Islet of Langerhans (tissue), 1 donor: ENCODE results near the gene FGF10.

Source experiments
- FAIRE-seq: peaks from one replicate; lab custom pipeline; 2011; peaks lifted over from hg19 to GRCh38; lab: Jason Lieb, UNC

FGF10 gene

GRCh38 chr5:44356231-44356630, 33.0 kb downstream of the FGF10 start:
- FAIRE-seq: no peak

GRCh38 chr5:44345871-44346270, 43.3 kb downstream of the FGF10 start:
- FAIRE-seq: no peak

- FAIRE-seq: no peak
These were observed 52.5 kb downstream of the FGF10 start for GRCh38 chr5:44336708-44337107.

- no peak for FAIRE-seq
These were observed 54.6 kb downstream of the FGF10 start for GRCh38 chr5:44334622-44335021.

GRCh38 chr5:44332285-44332971, 56.8 kb downstream of the FGF10 start:
- FAIRE-seq: no peak

GRCh38 chr5:44331471-44332050, 57.7 kb downstream of the FGF10 start:
- FAIRE-seq: no peak

GRCh38 chr5:44329716-44330115, 59.5 kb downstream of the FGF10 start:
- FAIRE-seq: no peak

GRCh38 chr5:44321144-44321725, 68.0 kb downstream of the FGF10 start:
- no peak for FAIRE-seq

GRCh38 chr5:44320188-44320587, 69.0 kb downstream of the FGF10 start:
- FAIRE-seq: no peak

- FAIRE-seq: no peak
These were observed 70.3 kb downstream of the FGF10 start for GRCh38 chr5:44318883-44319282.

GRCh38 chr5:44312374-44312773, 76.8 kb downstream of the FGF10 start:
- FAIRE-seq: no peak

- no peak for FAIRE-seq
These were observed 88.7 kb downstream of the FGF10 start for GRCh38 chr5:44300551-44300950.

- no peak for FAIRE-seq
These were observed 89.8 kb downstream of the FGF10 start for GRCh38 chr5:44299394-44299793.

GRCh38 chr5:44294516-44294915, 94.7 kb downstream of the FGF10 start:
- no peak for FAIRE-seq

GRCh38 chr5:44292736-44293135, 96.5 kb downstream of the FGF10 start:
- FAIRE-seq: no peak

- no peak for FAIRE-seq
These were observed 110.8 kb downstream of the FGF10 start for GRCh38 chr5:44278469-44278868.

GRCh38 chr5:44275908-44276307, 113.3 kb downstream of the FGF10 start:
- no peak for FAIRE-seq

GRCh38 chr5:44275329-44275728, 113.9 kb downstream of the FGF10 start:
- no peak for FAIRE-seq

- no peak for FAIRE-seq
These were observed 121.3 kb downstream of the FGF10 start for GRCh38 chr5:44267909-44268308.

GRCh38 chr5:44266882-44267576, 122.2 kb downstream of the FGF10 start:
- no peak for FAIRE-seq

GRCh38 chr5:44265713-44266112, 123.5 kb downstream of the FGF10 start:
- FAIRE-seq: no peak

GRCh38 chr5:44260793-44261192, 128.4 kb downstream of the FGF10 start:
- no peak for FAIRE-seq

GRCh38 chr5:44257653-44258365, 131.4 kb downstream of the FGF10 start:
- FAIRE-seq: no peak
